Activated T-helper 1 cell treated with anti-CD3 and anti-CD28 coated beads, Interleukin-12 subunit alpha, Interleukin-12 subunit beta, Interleukin-2, Interleukin-4 antibody, amounts not matched to agents 30 ng/mL and 10 ng/mL and 1 ng/mL, durations not matched to agents 14 hours and 24 hours and 36 hours (primary cell): ENCODE results near the gene ULK1. TPM values are rescaled to one million over a fixed set of nuclear protein-coding genes. Genes with fewer than 3 reads are reported as not detected.

Experiments
- DNase-seq: peaks from one replicate; pipeline ENCODE4 v3.0.0; 2021; ENCODE audit warnings: low spot score
- H3K27ac Mint-ChIP-seq: one replicate; pipeline ENCODE4 v1.8.0; 2021; ENCODE audit warnings: mild to moderate bottlenecking, mixed read lengths
- H3K27me3 Mint-ChIP-seq: one replicate; pipeline ENCODE4 v1.8.0; 2022; ENCODE audit warnings: mild to moderate bottlenecking, moderate library complexity, mixed read lengths; ENCODE audit not compliant: insufficient read depth
- H3K36me3 Mint-ChIP-seq: one replicate; pipeline ENCODE4 v1.8.0; 2021; ENCODE audit warnings: low read depth, mixed read lengths
- H3K4me1 Mint-ChIP-seq: one replicate; pipeline ENCODE4 v1.8.0; 2021; ENCODE audit warnings: low read depth, mixed read lengths
- H3K4me3 Mint-ChIP-seq: one replicate; pipeline ENCODE4 v1.8.0; 2021; ENCODE audit warnings: mild to moderate bottlenecking, moderate library complexity, mixed read lengths
- H3K9me3 Mint-ChIP-seq: one replicate; pipeline ENCODE4 v1.8.0; 2021; ENCODE audit warnings: mixed read lengths
- intact Hi-C: fragments of 100-400 bp; cut with micrococcal nuclease; formaldehyde crosslinking; loops from one replicate; pipeline ENCODE4 v1.15.1; 2024
- total RNA-seq: library from RNA; stranded (reverse); gene quantifications from 2 replicates; pipeline ENCODE4 v1.2.3, GENCODE V29; 2022

The ULK1 gene
- total RNA-seq, 1 donor from 2014 or later, result 28.4 TPM

DNA sequence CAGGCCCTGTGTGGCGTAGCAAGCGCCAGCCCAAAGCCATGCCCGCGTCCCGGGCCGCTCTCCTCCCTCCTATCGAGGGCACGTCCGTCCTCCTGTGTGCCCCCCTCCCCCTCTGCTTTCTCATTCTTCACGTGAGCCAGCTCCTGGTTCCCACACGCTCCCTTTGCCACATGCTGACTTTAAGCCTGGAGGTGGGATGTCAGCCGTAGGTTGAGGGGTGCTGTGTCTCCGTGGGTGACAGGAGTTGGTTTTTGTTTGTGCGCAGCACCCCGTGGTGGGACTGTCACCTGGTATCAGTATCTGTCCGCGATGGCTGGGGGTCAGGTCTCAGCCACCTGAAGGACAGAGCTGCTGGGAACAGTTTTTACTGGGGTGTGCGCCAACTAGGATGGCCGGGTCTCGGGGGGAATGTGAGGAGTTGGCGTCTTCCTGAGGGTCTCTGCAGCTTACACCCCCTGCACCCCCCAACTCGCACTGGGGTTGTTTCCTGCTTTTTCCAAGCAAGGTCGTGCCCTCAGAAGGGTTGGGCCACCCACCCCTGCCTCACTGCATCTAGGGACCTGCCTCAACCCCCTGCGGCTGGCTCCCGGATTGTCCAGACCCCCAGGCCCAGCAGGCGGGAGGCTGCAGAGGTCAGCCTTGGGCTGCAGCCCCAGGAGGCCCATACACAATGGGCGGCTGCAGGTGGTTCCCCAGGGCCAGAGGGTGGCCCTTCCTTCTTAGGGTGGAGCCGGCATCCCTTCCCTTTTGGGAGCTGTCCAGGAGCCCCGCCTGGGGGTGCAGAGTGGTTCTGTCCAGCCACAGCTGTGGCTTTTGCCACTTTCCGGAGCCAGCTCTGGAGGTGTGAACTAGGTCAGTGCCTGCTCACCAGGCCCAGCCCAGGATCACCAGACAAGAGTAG, 7.3 kb downstream of the ULK1 start:
- H3K36me3 Mint-ChIP-seq, result no peaks in the 10 kb centered on the region
- H3K4me1 Mint-ChIP-seq, result no peaks in the 10 kb centered on the region
- no peaks in the 10 kb centered on the region for H3K27me3 Mint-ChIP-seq
- H3K27ac Mint-ChIP-seq, result no peak overlapping the region
- H3K9me3 Mint-ChIP-seq, result no peaks in the 10 kb centered on the region
- intact Hi-C loops, result no loop called here
- no peak for DNase-seq
- no peak overlapping the region for H3K4me3 Mint-ChIP-seq

DNA sequence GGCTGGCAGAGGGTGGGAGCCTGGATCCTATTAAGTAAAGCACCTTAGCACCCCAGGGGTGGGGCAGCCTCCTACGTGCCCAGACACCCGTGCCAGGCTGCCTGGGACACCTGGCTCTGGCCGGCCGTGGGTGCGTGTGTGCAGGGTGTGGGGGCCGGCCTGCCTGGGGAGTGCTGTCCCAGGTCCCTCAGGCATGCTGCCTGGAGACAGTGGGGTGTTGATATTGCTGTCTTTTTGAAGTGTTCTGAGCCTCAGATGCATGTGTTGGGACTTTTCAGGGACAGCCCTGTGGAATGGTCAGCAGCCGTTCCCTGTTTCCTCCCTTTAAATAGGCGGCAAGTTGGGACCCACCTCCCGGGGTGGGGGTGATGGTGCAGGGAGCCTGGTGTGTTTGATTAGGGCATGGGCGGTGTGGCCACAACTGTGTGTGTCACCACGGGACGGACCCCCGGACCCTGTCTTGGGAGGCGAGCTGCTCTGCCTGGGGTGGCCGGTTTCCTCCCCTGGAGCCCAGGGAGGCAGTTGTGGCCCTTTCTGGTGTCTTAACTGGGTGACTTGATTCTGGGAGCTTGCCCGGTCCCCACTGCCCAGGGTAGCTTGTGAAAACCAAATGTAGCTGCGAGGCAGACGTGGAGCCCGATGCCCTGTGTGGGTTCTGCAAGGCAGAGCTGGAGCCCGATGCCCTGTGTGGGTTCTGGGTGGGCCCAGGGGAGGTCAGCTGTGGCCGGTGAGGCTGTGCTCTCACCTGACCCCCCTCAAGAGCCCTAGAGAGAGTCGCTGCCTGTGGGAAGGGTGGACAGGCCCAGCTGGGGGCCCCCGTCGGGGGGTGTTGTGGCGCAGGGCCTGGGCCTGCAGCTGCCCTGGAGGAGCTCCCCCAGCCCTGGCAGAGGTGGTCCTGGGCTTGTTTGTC, 8.2 kb downstream of the ULK1 start:
- intact Hi-C loops, result no loop called here

DNA sequence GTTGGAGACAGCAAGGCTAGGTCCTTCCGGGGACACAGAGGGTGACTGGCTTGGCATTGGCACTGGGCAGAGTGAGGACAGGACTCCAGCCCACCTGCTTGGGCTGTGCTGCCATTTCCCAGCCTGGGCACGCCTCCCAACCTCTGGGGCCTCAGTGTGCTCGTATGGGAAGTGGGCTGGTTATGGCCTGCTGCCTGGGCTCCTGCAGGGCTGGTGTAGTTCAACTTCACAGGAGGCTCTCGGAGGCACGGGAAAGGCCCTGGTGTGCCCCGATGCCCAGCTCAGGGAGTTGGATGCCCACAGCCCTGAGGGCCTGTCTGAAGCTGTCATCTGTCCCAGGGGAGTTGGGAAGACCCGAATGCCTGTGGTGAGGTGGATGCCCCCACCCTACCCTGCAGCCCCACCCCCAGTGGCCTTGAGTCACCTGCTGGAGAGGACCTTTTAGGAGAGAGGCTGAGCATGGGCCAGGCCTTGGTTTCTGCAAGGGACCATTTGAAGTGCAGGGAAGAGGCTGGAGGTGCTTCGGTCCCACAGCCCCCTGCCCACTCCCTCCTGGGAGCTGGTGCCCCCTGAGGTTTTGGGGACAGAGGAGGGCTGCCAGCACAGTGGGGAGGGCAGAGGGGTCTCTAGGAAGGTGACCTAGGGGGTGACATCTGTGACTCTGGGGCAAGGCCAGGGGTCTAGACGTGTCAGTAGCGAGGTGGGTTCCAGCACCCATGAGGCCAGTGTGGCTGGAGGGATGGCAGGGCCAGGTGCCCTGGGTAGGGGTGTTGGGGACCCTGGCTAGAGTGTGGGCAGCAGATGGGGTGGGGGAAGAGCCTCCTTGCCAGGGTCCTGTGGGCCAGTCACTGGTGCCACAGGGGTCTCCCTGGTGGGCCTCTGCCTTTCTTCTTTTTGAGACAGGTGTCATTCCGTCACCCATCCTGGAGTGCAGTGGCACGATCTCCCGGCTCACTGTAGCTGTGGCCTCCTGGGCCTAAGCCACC, 9.1 kb downstream of the ULK1 start:
- intact Hi-C loops, result no loop called here
- Mint-ChIP-seq H3K9me3 (no peaks in the 10 kb centered on the region), H3K27ac (no peak overlapping the region), H3K36me3 (no peaks in the 10 kb centered on the region), H3K4me1 (no peaks in the 10 kb centered on the region), H3K4me3 (no peak overlapping the region), H3K27me3 (no peaks in the 10 kb centered on the region)
- no peak for DNase-seq

More for the DNA sequence above, 8.2 kb downstream of the ULK1 start:
- Mint-ChIP-seq H3K9me3 (no peaks in the 10 kb centered on the region), H3K27me3 (no peaks in the 10 kb centered on the region), H3K36me3 (no peaks in the 10 kb centered on the region), H3K4me1 (no peaks in the 10 kb centered on the region), H3K27ac (no peak overlapping the region), H3K4me3 (no peak overlapping the region)
- DNase-seq, result no peak

DNA sequence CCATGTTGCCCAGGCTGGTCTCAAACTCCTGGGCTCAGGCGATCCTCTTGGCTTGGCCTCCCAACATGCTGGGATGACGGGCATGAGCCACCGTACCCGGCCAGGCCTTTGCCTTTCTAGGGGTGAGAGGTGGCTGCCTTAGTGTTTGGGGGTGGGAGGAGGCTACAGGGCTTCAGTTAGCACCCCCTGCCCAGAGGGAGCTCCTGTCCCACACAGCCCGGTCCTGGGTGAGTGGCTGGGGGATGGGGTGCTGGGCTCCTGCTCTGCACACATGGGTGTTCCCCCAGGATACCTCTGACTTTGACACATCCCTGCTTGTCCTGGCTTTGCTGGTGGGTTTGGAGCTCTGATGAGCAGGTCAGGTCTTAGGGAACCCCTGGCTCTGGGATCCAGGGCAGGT, 9.9 kb downstream of the ULK1 start:
- Mint-ChIP-seq H3K4me3 (no peak overlapping the region), H3K4me1 (no peaks in the 10 kb centered on the region), H3K27ac (no peak overlapping the region), H3K36me3 (no peaks in the 10 kb centered on the region), H3K9me3 (no peaks in the 10 kb centered on the region), H3K27me3 (no peaks in the 10 kb centered on the region)
- no peak for DNase-seq
- intact Hi-C loops, result no loop called here

DNA sequence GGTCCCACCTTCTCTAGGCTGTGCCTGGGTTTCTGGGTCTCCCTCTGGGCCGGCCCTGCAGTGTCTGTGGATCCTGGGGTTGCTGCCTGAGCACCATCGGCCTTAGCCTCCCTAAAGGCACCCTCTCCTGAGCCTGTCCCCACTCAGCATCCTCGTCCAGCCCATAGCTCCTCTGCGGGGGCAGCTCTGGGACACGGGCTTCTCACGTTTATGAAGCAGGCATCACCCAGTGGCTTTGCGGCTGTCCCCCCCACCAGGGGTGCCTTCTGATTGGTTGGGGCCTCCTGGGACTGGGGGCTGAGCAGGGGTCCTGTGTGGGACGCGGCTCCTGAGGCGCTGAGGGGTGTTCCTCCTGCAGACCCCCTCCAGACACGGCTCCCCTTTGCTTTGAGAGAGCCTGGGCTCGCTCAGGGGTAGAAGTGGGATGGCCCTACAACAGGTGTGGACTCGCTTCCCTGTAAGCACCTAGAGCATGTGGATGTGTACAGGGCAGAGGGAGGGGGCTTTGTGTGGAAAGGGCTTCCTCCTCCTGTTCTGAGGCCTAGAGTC, 10.7 kb downstream of the ULK1 start:
- Mint-ChIP-seq H3K4me1 (no peaks in the 10 kb centered on the region), H3K27me3 (no peaks in the 10 kb centered on the region), H3K27ac (no peak overlapping the region), H3K9me3 (no peaks in the 10 kb centered on the region), H3K4me3 (no peak overlapping the region), H3K36me3 (no peaks in the 10 kb centered on the region)
- DNase-seq, result no peak
- intact Hi-C loops, result no loop called here

DNA sequence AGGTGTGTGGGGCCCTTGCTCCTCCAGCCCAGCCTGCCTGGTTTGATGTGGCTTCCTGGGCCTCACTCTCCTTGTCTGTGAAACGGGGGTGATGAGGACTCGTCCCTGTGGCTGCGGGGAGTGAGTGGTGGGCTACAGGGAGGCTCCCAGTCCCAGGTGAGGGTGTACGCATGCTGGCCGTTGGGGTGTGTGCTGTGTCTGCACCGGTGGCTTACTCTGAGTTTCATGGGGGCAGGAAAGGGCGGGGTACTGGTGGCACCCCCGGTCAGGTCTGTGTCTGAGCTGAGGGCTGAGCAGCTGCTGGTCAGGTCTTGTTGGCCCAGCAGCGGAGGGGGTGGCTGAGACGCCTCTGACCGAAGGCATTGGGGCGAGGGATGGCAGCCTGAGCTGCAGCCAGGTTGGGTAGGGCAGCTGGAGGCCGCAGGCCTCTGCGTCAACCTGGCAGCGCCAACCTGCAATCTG, 11.2 kb downstream of the ULK1 start:
- Mint-ChIP-seq H3K9me3 (no peaks in the 10 kb centered on the region), H3K27ac (no peak overlapping the region)

DNA sequence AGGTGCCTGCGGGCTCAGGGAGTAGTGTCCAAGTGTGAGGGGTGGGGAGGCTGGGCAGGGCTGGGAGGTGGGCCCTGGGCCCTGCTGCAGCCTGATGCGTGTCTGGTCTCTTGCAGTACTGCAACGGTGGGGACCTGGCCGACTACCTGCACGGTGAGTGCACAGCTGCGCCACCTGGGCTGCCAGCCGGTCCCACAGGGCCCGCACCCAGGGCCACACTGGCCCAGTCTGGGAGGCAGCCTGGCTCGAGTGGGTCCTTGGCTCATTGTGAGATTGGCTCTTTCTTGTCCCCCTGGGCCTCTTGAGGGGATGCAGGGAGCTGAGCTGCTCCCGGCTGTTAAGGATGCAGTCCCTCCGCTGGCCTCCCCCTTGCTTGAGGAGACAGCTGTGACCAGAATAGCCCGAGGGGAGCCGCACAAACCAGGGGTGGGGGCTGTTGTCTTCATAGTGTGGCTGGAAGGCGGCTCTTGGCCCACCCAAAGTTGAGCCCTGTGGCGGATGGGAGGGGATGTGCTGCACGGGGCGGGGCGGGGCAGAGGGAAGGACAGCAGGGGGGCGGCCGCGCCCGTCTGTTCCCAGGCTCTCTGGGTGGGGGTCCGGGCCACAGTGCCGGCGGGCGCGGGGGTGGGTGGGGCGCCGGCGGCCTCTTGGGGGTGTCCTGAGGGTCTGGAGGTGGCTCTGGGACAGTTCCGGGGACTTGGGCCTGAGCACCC, 13.1 kb downstream of the ULK1 start:
- Mint-ChIP-seq H3K4me3 (no peak overlapping the region), H3K36me3 (no peaks in the 10 kb centered on the region), H3K9me3 (no peaks in the 10 kb centered on the region), H3K27me3 (no peaks in the 10 kb centered on the region), H3K4me1 (no peaks in the 10 kb centered on the region), H3K27ac (no peak overlapping the region)
- DNase-seq, result no peak
- intact Hi-C loops, result no loop called here

More for the DNA sequence above, 11.2 kb downstream of the ULK1 start:
- H3K27me3 Mint-ChIP-seq, result no peaks in the 10 kb centered on the region
- intact Hi-C loops, result no loop called here
- no peaks in the 10 kb centered on the region for H3K4me1 Mint-ChIP-seq
- no peak overlapping the region for H3K4me3 Mint-ChIP-seq
- H3K36me3 Mint-ChIP-seq, result no peaks in the 10 kb centered on the region
- no peak for DNase-seq

DNA sequence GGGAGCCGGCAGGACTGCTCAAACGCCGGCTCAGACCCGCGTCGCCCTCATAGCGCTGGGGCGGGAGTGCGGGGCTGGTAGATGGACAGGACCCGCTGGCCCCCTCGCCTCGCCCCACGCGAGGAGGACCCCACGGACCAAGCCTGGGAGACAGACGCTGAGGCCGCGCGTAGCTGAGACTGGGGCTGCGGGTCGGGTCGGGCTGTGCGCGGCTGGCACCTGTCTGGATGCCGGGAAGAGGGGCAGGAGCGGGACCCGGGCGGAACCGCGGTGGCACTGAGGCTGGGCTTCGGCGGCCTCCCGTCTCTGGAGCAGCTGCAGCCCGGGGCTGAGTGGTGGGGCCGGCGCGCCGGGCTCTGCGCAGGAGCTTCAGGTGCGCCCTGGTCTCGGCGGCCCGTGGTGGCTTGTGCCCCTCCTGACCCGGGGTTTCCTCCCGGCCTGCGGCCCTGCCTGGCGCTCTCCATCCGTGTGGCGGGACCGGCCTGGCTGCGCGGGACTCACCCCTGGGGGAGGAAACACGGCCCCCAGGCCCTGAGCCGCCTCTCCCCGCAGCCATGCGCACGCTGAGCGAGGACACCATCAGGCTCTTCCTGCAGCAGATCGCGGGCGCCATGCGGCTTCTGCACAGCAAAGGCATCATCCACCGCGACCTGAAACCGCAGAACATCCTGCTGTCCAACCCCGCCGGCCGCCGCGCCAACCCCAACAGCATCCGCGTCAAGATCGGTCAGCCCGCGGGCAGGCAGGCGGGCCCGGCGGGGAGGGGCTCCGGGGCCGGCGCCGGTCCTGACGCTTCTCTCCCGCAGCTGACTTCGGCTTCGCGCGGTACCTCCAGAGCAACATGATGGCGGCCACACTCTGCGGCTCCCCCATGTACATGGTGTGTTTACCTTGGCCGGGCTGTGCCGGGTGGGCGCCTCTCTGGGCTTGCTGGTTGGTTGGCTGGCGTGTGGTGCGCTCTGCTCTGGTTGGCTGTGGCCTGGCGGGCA, 14.0 kb downstream of the ULK1 start:
- intact Hi-C loops, result no loop called here
- DNase-seq, result no peak
- no peaks in the 10 kb centered on the region for H3K4me1 Mint-ChIP-seq
- no peak overlapping the region for H3K4me3 Mint-ChIP-seq
- no peaks in the 10 kb centered on the region for H3K27me3 Mint-ChIP-seq
- no peak overlapping the region for H3K27ac Mint-ChIP-seq
- no peaks in the 10 kb centered on the region for H3K9me3 Mint-ChIP-seq
- no peaks in the 10 kb centered on the region for H3K36me3 Mint-ChIP-seq

DNA sequence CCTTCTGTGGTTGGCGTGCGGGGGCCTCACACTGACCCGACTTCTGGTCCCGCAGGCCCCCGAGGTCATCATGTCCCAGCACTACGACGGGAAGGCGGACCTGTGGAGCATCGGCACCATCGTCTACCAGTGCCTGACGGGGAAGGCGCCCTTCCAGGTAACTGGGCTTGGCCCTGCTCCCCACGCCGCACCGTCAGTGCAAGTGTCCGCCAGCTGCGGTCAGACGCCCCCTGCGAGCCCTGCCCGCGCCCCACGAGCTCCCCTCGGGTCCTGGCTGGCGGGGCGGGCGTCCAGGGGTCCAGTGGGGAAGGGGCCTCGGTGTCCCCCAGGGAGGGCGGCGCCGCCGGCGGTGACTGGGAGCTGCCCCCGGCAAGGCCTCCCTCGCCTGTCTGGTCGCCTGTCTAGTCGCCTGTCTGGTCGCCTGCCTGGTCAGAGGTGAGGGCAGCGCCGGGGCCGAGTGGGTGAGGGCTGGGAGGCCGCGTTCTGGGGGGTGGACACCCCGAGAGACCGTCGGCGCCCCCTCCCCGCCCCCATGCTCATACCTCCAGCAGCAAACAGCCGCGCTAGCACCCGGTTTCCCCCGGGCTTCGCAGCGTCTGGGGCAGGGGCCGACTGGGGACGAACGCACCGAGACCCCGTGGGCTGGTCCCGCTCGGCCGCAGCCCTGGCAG, 14.8 kb downstream of the ULK1 start:
- no peaks in the 10 kb centered on the region for H3K27me3 Mint-ChIP-seq
- no peaks in the 10 kb centered on the region for H3K36me3 Mint-ChIP-seq
- no peaks in the 10 kb centered on the region for H3K4me1 Mint-ChIP-seq
- no peaks in the 10 kb centered on the region for H3K9me3 Mint-ChIP-seq
- H3K4me3 Mint-ChIP-seq, result no peak overlapping the region
- DNase-seq, result no peak
- H3K27ac Mint-ChIP-seq, result no peak overlapping the region
- intact Hi-C loops, result no loop called here

DNA sequence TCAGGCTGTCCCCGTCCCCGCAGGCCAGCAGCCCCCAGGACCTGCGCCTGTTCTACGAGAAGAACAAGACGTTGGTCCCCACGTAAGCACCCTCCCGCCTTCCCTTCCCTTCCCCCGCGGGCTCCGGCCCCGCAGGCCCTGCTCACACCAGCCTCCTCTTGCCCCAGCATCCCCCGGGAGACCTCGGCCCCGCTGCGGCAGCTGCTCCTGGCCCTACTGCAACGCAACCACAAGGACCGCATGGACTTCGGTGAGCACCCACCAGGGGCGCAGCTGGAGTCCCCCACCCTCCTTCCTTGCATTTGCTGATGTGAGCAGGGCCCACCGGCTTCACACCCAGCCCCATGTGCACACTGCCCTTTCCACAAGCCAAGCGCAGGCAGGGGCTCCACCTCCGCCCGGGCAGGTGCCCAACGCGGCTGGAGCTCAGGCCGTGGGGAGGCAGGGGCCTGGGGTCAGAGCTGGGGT, 15.4 kb downstream of the ULK1 start:
- H3K27ac Mint-ChIP-seq, result no peak overlapping the region
- no peaks in the 10 kb centered on the region for H3K4me1 Mint-ChIP-seq
- H3K4me3 Mint-ChIP-seq, result no peak overlapping the region
- no peaks in the 10 kb centered on the region for H3K27me3 Mint-ChIP-seq
- no peaks in the 10 kb centered on the region for H3K9me3 Mint-ChIP-seq
- DNase-seq, result no peak
- no peaks in the 10 kb centered on the region for H3K36me3 Mint-ChIP-seq
- intact Hi-C loops, result no loop called here
